PC-9 (cell line): ENCODE data around the gene SLC22A23. TPM values are rescaled to one million over a fixed set of nuclear protein-coding genes. Genes with fewer than 3 reads are reported as not detected.

Experiments
- BruUV-seq: library from RNA; stranded (reverse); fragments of 400-500 nt; replicated peaks from 2 replicates; lab custom pipeline; 2021; lab: Mats Ljungman, UMichigan
- CTCF ChIA-PET: fragments of 300-600 bp; sonication (Branson Sonifier 250); formaldehyde crosslinking; loops from one replicate; lab custom pipeline; 2022; ENCODE audit warnings: antibody characterized with exemption; lab: Charles Lee
- POLR2A ChIA-PET: fragments of 300-600 bp; sonication (Branson Sonifier 250); formaldehyde crosslinking; loops from one replicate; lab custom pipeline; 2022; ENCODE audit warnings: antibody characterized with exemption; ENCODE audit not compliant: unreplicated experiment; lab: Charles Lee
- DNase-seq, 2 experiments: peaks; one replicate each; pipeline versions ENCODE4 v3.0.0 to v3.0.0-alpha.2; 2015 to 2022; ENCODE audit warnings: mixed read lengths in 1 of 2
- H2AFZ ChIP-seq: fragments of 200-600 bp; sonication (generic); 2 replicates; pipeline ENCODE4 v1.8.1; 2017; ENCODE audit warnings: antibody characterized with exemption
- H3F3A ChIP-seq: fragments of 200-600 bp; sonication (generic); 2 replicates; pipeline ENCODE4 v1.8.1; 2017; ENCODE audit warnings: antibody characterized with exemption, mild to moderate bottlenecking, low read depth; ENCODE audit not compliant: insufficient read depth
- H3K27ac ChIP-seq: fragments of 200-600 bp; sonication (generic); 2 replicates; pipeline ENCODE4 v1.6.1; 2016; ENCODE audit warnings: mixed run types
- H3K27me3 ChIP-seq: fragments of 200-600 bp; sonication (generic); 2 replicates; pipeline ENCODE4 v1.6.1; 2016; ENCODE audit warnings: low read depth, mixed run types; ENCODE audit not compliant: insufficient read depth
- H3K36me3 ChIP-seq: fragments of 200-600 bp; sonication (generic); 2 replicates; pipeline ENCODE4 v1.6.1; 2016; ENCODE audit warnings: low read depth, mixed run types
- H3K4me1 ChIP-seq: fragments of 200-600 bp; sonication (generic); replicated peaks from 2 replicates; pipeline ENCODE4 v1.6.1; 2016; ENCODE audit warnings: mixed run types; ENCODE audit not compliant: insufficient read depth
- H3K4me2 ChIP-seq: fragments of 200-600 bp; sonication (generic); 2 replicates; pipeline ENCODE4 v1.6.1; 2017; ENCODE audit warnings: mixed run types
- H3K4me3 ChIP-seq: fragments of 200-600 bp; sonication (generic); 2 replicates; pipeline ENCODE4 v1.6.1; 2016; ENCODE audit warnings: mixed run types
- H3K79me2 ChIP-seq: fragments of 200-600 bp; sonication (generic); 2 replicates; pipeline ENCODE4 v1.6.1; 2017; ENCODE audit warnings: low read depth, mixed run types
- H3K9me2 ChIP-seq: fragments of 200-600 bp; sonication (generic); 2 replicates; pipeline ENCODE4 v1.8.1; 2017; ENCODE audit warnings: mild to moderate bottlenecking; ENCODE audit not compliant: insufficient read depth
- H3K9me3 ChIP-seq: fragments of 200-600 bp; sonication (generic); 2 replicates; pipeline ENCODE4 v1.8.1; 2016; ENCODE audit warnings: low read depth; ENCODE audit not compliant: insufficient read depth
- H4K20me1 ChIP-seq: fragments of 200-600 bp; sonication (generic); 2 replicates; pipeline ENCODE4 v1.8.1; 2017; ENCODE audit not compliant: insufficient read depth
- EZH2 ChIP-seq: fragments of 200-600 bp; sonication (generic); IDR thresholded peaks from 2 replicates; pipeline ENCODE4 v1.8.0; 2017; ENCODE audit warnings: antibody characterized with exemption, low read depth
- intact Hi-C: fragments of 100-400 bp; cut with micrococcal nuclease; formaldehyde crosslinking; loops from one replicate; pipeline ENCODE4 v1.10.0; 2022; ENCODE audit not compliant: unreplicated experiment
- total RNA-seq: library from RNA; stranded (reverse); gene quantifications from 2 replicates; pipeline ENCODE4 v1.2.3, GENCODE V29; 2021
- TF ChIP-seq, protein P1 (sequence below): fragments of 200-600 bp; sonication (generic); conservative IDR thresholded peaks from 2 replicates; pipeline ENCODE4 v1.6.1; 2017; ENCODE audit warnings: mixed run types, antibody characterized with exemption, mild to moderate bottlenecking, moderate library complexity

SLC22A23 gene
- total RNA-seq, 1 experiment from 2014 or later, result 13.5 TPM

DNA sequence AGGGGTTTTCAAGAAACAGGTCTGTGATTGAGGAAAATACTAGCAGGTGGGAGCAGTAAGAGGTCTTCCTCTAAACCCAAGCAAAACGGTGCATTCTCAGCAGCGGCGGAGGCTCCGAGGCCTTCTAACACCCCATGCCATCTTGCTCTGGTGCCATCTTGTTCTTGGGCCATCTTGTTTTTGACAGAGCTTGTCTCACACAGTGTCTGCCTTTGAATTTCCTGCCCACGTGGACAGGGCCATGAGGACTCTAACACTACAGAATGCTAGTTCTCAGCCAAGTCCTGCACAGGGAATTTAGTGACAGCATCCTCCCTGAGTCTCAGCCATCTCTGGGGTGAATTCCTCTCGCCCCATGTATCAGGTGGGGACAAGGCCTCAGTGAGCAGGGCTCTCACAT is 121.7 kb downstream of the SLC22A23 start:
- no peak overlapping the region for H3K27ac ChIP-seq
- no peaks in the 10 kb centered on the region for H3F3A ChIP-seq
- CTCF ChIA-PET, result interaction anchor here (0.6 kb wide), 1 partner anchor 550 kb away, joined by 3 read pairs; no protein-coding TSS in a partner anchor
- no peaks in the 10 kb centered on the region for H3K27me3 ChIP-seq
- H3K9me3 ChIP-seq, result no peaks in the 10 kb centered on the region
- BruUV-seq, result no TSS peak
- H3K4me3 ChIP-seq, result no peak overlapping the region
- H3K36me3 ChIP-seq, result no peaks in the 10 kb centered on the region
- TF ChIP-seq EZH2, result no peak
- TF ChIP-seq, protein P1, sequence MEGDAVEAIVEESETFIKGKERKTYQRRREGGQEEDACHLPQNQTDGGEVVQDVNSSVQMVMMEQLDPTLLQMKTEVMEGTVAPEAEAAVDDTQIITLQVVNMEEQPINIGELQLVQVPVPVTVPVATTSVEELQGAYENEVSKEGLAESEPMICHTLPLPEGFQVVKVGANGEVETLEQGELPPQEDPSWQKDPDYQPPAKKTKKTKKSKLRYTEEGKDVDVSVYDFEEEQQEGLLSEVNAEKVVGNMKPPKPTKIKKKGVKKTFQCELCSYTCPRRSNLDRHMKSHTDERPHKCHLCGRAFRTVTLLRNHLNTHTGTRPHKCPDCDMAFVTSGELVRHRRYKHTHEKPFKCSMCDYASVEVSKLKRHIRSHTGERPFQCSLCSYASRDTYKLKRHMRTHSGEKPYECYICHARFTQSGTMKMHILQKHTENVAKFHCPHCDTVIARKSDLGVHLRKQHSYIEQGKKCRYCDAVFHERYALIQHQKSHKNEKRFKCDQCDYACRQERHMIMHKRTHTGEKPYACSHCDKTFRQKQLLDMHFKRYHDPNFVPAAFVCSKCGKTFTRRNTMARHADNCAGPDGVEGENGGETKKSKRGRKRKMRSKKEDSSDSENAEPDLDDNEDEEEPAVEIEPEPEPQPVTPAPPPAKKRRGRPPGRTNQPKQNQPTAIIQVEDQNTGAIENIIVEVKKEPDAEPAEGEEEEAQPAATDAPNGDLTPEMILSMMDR, result no peak
- no peaks in the 10 kb centered on the region for H3K79me2 ChIP-seq
- no peak overlapping the region for H3K4me2 ChIP-seq
- H3K9me2 ChIP-seq, result no peaks in the 10 kb centered on the region
- H4K20me1 ChIP-seq, result no peaks in the 10 kb centered on the region
- POLR2A ChIA-PET, result no interaction called here
- peaks cover 8% of the 10 kb centered on the region for H3K4me1 ChIP-seq
- intact Hi-C loops, result no loop called here
- DNase-seq, result no peak
- no peak overlapping the region for H2AFZ ChIP-seq

DNA sequence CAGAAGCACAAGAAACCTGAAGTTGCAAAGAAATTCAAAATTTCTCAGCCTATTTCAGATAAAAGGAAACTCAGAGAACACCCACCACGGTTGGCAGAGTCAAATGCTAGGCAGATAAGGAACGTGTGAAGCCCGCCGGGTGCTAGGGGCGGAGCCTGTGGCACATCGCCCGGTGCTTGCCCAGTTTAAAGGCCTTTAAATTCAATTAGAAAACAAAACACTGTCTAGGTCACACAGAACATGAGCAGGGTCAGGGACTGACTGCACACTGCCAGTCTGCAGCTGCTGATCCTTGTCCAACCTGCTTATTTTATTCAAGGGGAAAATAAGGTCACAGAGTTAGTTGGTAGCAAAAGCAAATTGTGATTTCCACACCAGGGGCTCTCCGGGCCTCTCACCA is 122.3 kb downstream of the SLC22A23 start:
- DNase-seq, result no peak
- CTCF ChIA-PET, result no interaction called here
- no TSS peak for BruUV-seq
- Histone ChIP-seq H3K36me3 (no peaks in the 10 kb centered on the region), H3K4me1 (peaks cover 8% of the 10 kb centered on the region), H3K79me2 (no peaks in the 10 kb centered on the region), H4K20me1 (no peaks in the 10 kb centered on the region), H3K9me2 (no peaks in the 10 kb centered on the region), H3K9me3 (no peaks in the 10 kb centered on the region), H3K4me3 (no peak overlapping the region), H3K27me3 (no peaks in the 10 kb centered on the region), H3K4me2 (no peak overlapping the region), H3F3A (no peaks in the 10 kb centered on the region), H3K27ac (no peak overlapping the region), H2AFZ (no peak overlapping the region)
- POLR2A ChIA-PET, result no interaction called here
- intact Hi-C loops, result no loop called here
- TF ChIP-seq, protein P1, result no peak
- no peak for TF ChIP-seq EZH2

DNA sequence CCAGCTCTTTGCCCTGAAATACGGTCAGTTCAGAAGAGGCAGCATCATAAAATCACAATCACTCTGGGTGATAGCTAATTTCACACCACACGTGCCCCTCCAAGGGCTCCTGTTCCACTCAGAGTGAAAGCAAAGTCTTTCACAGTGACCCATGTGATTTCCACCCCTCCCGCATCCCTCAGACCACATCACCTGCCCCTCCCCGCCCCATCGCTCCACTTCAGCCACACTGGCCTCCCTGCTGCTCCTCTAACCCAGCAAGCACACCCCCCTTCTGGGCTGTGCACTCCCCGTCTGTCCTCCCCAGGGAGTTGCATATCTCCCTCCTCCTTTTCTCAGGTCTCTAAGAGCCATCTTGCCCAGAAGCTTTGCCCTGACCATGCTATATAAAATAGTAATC is 123.6 kb downstream of the SLC22A23 start:
- no peak for TF ChIP-seq EZH2
- TF ChIP-seq, protein P1, result no peak
- no TSS peak for BruUV-seq

More for the DNA sequence above, 123.6 kb downstream of the SLC22A23 start:
- Histone ChIP-seq H3K4me1 (peaks cover 7% of the 10 kb centered on the region), H3K36me3 (no peaks in the 10 kb centered on the region), H3F3A (no peaks in the 10 kb centered on the region), H4K20me1 (no peaks in the 10 kb centered on the region), H3K4me2 (no peak overlapping the region), H3K9me3 (no peaks in the 10 kb centered on the region), H3K9me2 (no peaks in the 10 kb centered on the region), H3K27me3 (no peaks in the 10 kb centered on the region), H3K27ac (no peak overlapping the region), H2AFZ (no peak overlapping the region), H3K79me2 (no peaks in the 10 kb centered on the region), H3K4me3 (no peak overlapping the region)
- intact Hi-C loops, result no loop called here
- ChIA-PET CTCF (no interaction called here), POLR2A (no interaction called here)
- no peak for DNase-seq
